Liver (tissue), 3 donors: ENCODE results near the gene CLGN.

Experiments
- ATF3 ChIP-seq: IDR thresholded peaks from 2 replicates; pipeline ENCODE4 v1.6.1; 2016; ENCODE audit warnings: antibody characterized with exemption
- CTCF ChIP-seq: fragments of 150-350 bp; IDR thresholded peaks from 2 replicates; pipeline ENCODE4 v1.5.1; 2017; ENCODE audit warnings: improper control_type of control experiment, low read depth, low read length; ENCODE audit not compliant: missing input control
- EGR1 ChIP-seq, 2 donors: IDR thresholded peaks; 2 replicates each; pipeline ENCODE4 v1.6.1; 2016 to 2018; ENCODE audit warnings: antibody characterized with exemption in 2 of 2, low read depth in 2 of 2
- FOXA1 ChIP-seq: IDR thresholded peaks from 2 replicates; pipeline ENCODE4 v1.6.1; 2016; ENCODE audit warnings: antibody characterized with exemption
- GABPA ChIP-seq, 2 donors: IDR thresholded peaks in 1 of 2; conservative IDR thresholded peaks in 1 of 2; 2 replicates each; pipeline ENCODE4 v1.6.1; 2016; ENCODE audit warnings: antibody characterized with exemption in 2 of 2, mild to moderate bottlenecking in 1 of 2, moderate library complexity in 1 of 2
- MAX ChIP-seq: IDR thresholded peaks from 2 replicates; pipeline ENCODE4 v1.6.1; 2016; ENCODE audit warnings: antibody characterized with exemption
- NR2F2 ChIP-seq: IDR thresholded peaks from 2 replicates; pipeline ENCODE4 v1.6.1; 2016; ENCODE audit warnings: antibody characterized with exemption
- RAD21 ChIP-seq, 2 donors: IDR thresholded peaks; 2 replicates each; pipeline ENCODE4 v1.6.1; 2016; ENCODE audit warnings: antibody characterized with exemption in 2 of 2, mild to moderate bottlenecking in 2 of 2
- REST ChIP-seq: IDR thresholded peaks from 2 replicates; pipeline ENCODE4 v1.6.1; 2016; ENCODE audit warnings: antibody characterized with exemption, mild to moderate bottlenecking
- RXRA ChIP-seq, 2 donors: IDR thresholded peaks; 2 replicates each; pipeline ENCODE4 v1.6.1; 2017 to 2018; ENCODE audit warnings: antibody characterized with exemption in 2 of 2, mild to moderate bottlenecking in 1 of 2
- SP1 ChIP-seq: IDR thresholded peaks from 2 replicates; pipeline ENCODE4 v1.6.1; 2018; ENCODE audit warnings: antibody characterized with exemption, mild to moderate bottlenecking
- TAF1 ChIP-seq: conservative IDR thresholded peaks from 2 replicates; pipeline ENCODE4 v1.6.1; 2016; ENCODE audit warnings: antibody characterized with exemption, mild to moderate bottlenecking
- donor health status: healthy.
- donor health status: healthy.

GRCh38 chr4:140368686-140369085 is 58.8 kb downstream of the CLGN start:
- no peak for TF ChIP-seq CTCF
- no peak for TF ChIP-seq NR2F2
- TF ChIP-seq TAF1, result no peak
- TF ChIP-seq EGR1 (IDR thresholded peaks at IDR 0.05; ENCODE audit: low read depth in 2 of 2), result no peak
- TF ChIP-seq REST, result no peak
- TF ChIP-seq RAD21 (IDR thresholded peaks at IDR 0.05), result no peak
- no peak for TF ChIP-seq RXRA (IDR thresholded peaks at IDR 0.05)
- no peak for TF ChIP-seq SP1
- no peak for TF ChIP-seq GABPA (IDR thresholded peaks at IDR 0.05 in 1 of 2, conservative IDR thresholded peaks at IDR 0.05 in 1 of 2)
- no peak for TF ChIP-seq MAX
- no peak for TF ChIP-seq ATF3
- no peak for TF ChIP-seq FOXA1
